Tibial nerve (tissue), 4 donors: ENCODE measurements around the gene CDH18.

Experiments used
- EP300 ChIP-seq, 2 donors: sonication (generic); formaldehyde crosslinking; IDR thresholded peaks; one replicate each; pipeline ENCODE4 v1.6.1; 2017; ENCODE audit warnings: antibody characterized with exemption in 2 of 2, mild to moderate bottlenecking in 1 of 2
- POLR2A ChIP-seq, 2 donors: fragments of 450-650 bp; IDR thresholded peaks; one replicate each; pipeline ENCODE4 v1.6.1; 2017; ENCODE audit warnings: antibody characterized with exemption in 2 of 2, mild to moderate bottlenecking in 2 of 2, moderate library complexity in 2 of 2
- TF ChIP-seq, protein P1 (sequence below), 5 experiments: fragments of 200-600 bp in 3 of 5; fragments of 450-650 bp in 2 of 5; sonication (generic) in 3 of 5; IDR thresholded peaks; one replicate each; pipeline ENCODE4 v1.5.1; 2016 to 2019; ENCODE audit warnings: antibody characterized with exemption in 5 of 5, mild to moderate bottlenecking in 3 of 5, moderate library complexity in 2 of 5

DNA sequence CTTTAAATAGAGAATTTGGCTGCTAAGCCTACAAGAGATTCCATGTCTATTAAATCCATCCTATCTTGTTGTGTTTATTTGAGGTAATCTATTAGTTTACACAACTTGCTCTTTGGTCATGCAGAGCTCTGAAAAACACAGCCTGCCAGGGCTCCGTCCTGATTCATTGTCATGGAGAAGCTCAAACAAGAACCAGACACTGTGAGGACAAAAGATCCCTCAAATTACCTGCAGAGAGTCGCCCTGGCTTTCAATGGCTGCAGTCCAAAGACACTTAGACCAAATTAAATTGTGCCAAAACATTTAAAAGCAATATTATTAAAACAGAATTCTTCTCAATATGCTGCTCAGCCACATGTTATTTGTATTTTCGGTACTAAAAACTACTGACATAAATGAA lies 60.1 kb downstream of the CDH18 start:
- TF ChIP-seq, protein P1, sequence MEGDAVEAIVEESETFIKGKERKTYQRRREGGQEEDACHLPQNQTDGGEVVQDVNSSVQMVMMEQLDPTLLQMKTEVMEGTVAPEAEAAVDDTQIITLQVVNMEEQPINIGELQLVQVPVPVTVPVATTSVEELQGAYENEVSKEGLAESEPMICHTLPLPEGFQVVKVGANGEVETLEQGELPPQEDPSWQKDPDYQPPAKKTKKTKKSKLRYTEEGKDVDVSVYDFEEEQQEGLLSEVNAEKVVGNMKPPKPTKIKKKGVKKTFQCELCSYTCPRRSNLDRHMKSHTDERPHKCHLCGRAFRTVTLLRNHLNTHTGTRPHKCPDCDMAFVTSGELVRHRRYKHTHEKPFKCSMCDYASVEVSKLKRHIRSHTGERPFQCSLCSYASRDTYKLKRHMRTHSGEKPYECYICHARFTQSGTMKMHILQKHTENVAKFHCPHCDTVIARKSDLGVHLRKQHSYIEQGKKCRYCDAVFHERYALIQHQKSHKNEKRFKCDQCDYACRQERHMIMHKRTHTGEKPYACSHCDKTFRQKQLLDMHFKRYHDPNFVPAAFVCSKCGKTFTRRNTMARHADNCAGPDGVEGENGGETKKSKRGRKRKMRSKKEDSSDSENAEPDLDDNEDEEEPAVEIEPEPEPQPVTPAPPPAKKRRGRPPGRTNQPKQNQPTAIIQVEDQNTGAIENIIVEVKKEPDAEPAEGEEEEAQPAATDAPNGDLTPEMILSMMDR (IDR thresholded peaks at IDR 0.05), result no peak
- no peak for TF ChIP-seq POLR2A (IDR thresholded peaks at IDR 0.05)
- TF ChIP-seq EP300 (IDR thresholded peaks at IDR 0.05), result no peak
